SK-N-SH (cell line): ENCODE results near the gene MINDY4. TPM values are rescaled to one million over a fixed set of nuclear protein-coding genes. Genes with fewer than 3 reads are reported as not detected.

ENCODE experiments used
- CTCF ChIA-PET: fragments of 300-600, 350-600 bp; formaldehyde crosslinking; extraction: SDS; loops from one replicate; lab custom pipeline; 2021; lab: Yijun Ruan, JAX
- POLR2A ChIA-PET: fragments of 350-600 bp; sonication (Branson Sonifier 250); formaldehyde crosslinking; extraction: SDS; loops from one replicate; lab custom pipeline; 2020; ENCODE audit warnings: antibody characterized with exemption, inconsistent platforms; lab: Yijun Ruan, JAX
- DNase-seq: peaks from one replicate; pipeline ENCODE4 v3.0.0; 2012
- H2AFZ ChIP-seq: fragments of 200-600 bp; sonication (generic); 2 replicates; pipeline ENCODE4 v1.8.1; 2016; ENCODE audit warnings: antibody characterized with exemption, mild to moderate bottlenecking, low read depth
- H3F3A ChIP-seq: fragments of 200-600 bp; sonication (generic); replicated peaks from 2 replicates; pipeline ENCODE3; 2016; ENCODE audit warnings: antibody characterized with exemption, mild to moderate bottlenecking; ENCODE audit not compliant: insufficient read depth
- H3K27ac ChIP-seq, 2 experiments: fragments of 200-500 bp in 1 of 2; fragments of 200-600 bp in 1 of 2; sonication (Bioruptor generic) in 1 of 2; sonication (generic), shearing (Covaris generic) in 1 of 2; 2 replicates each; pipeline versions ENCODE4 v1.5.1 to v1.6.1; 2014 to 2016; ENCODE audit warnings: low read depth in 2 of 2, inconsistent platforms in 1 of 2, low read length in 1 of 2, mild to moderate bottlenecking in 1 of 2, mixed read lengths in 1 of 2
- H3K27me3 ChIP-seq: fragments of 200-600 bp; sonication (generic), shearing (Covaris generic); 2 replicates; pipeline ENCODE4 v1.6.1; 2016; ENCODE audit warnings: mixed run types; ENCODE audit not compliant: insufficient read depth
- H3K36me3 ChIP-seq, 2 experiments: fragments of 200-500 bp in 1 of 2; fragments of 200-600 bp in 1 of 2; sonication (Bioruptor generic) in 1 of 2; sonication (generic) in 1 of 2; replicated peaks in 1 of 2; 2 replicates each; pipeline versions ENCODE3 to v1.5.1; 2014 to 2016; ENCODE audit warnings: low read length in 1 of 2, mild to moderate bottlenecking in 1 of 2; ENCODE audit not compliant: insufficient read depth in 2 of 2, control insufficient read depth in 1 of 2
- H3K4me1 ChIP-seq, 2 experiments: fragments of 200-500 bp in 1 of 2; fragments of 200-600 bp in 1 of 2; sonication (Bioruptor generic) in 1 of 2; sonication (generic), shearing (Covaris generic) in 1 of 2; 2 replicates each; pipeline versions ENCODE4 v1.5.1 to v1.6.1; 2014 to 2016; ENCODE audit warnings: low read depth in 1 of 2, low read length in 1 of 2, mixed run types in 1 of 2; ENCODE audit not compliant: insufficient read depth in 2 of 2, control insufficient read depth in 1 of 2
- H3K4me2 ChIP-seq: fragments of 200-600 bp; sonication (generic), shearing (Covaris generic); 2 replicates; pipeline ENCODE4 v1.6.1; 2017; ENCODE audit warnings: mixed run types
- H3K4me3 ChIP-seq, 2 experiments: fragments of 200-500 bp in 1 of 2; fragments of 200-600 bp in 1 of 2; sonication (Bioruptor generic) in 1 of 2; sonication (generic), shearing (Covaris generic) in 1 of 2; 2 replicates each; pipeline versions ENCODE4 v1.5.1 to v1.8.1; 2014 to 2016; ENCODE audit warnings: low read depth in 2 of 2, inconsistent platforms in 1 of 2, low read length in 1 of 2, mild to moderate bottlenecking in 1 of 2, mixed read lengths in 1 of 2, moderate library complexity in 1 of 2
- H3K79me2 ChIP-seq: fragments of 200-600 bp; sonication (generic); 2 replicates; pipeline ENCODE4 v1.8.1; 2017; ENCODE audit warnings: mild to moderate bottlenecking; ENCODE audit not compliant: insufficient read depth
- H3K9ac ChIP-seq: fragments of 200-600 bp; sonication (generic); 2 replicates; pipeline ENCODE4 v1.6.1; 2017; ENCODE audit warnings: mixed run types
- H3K9me2 ChIP-seq: fragments of 200-600 bp; sonication (generic); 2 replicates; pipeline ENCODE4 v1.6.1; 2017; ENCODE audit warnings: mixed run types
- H3K9me3 ChIP-seq: fragments of 200-600 bp; sonication (generic); 2 replicates; pipeline ENCODE4 v1.6.1; 2017; ENCODE audit warnings: mixed run types, mild to moderate bottlenecking, moderate library complexity
- H4K20me1 ChIP-seq: fragments of 200-600 bp; sonication (generic); 2 replicates; pipeline ENCODE4 v1.6.1; 2017; ENCODE audit warnings: mild to moderate bottlenecking, mixed run types; ENCODE audit not compliant: insufficient read depth
- IRF3 ChIP-seq: fragments of 150-350 bp; IDR thresholded peaks from 2 replicates; pipeline ENCODE4 v1.6.1; 2016; ENCODE audit warnings: mild to moderate bottlenecking, low read depth, low read length
- JUND ChIP-seq: IDR thresholded peaks from 2 replicates; pipeline ENCODE4 v1.4.0; 2012
- MXI1 ChIP-seq: IDR thresholded peaks from 2 replicates; pipeline ENCODE4 v1.6.1; 2012; ENCODE audit warnings: mild to moderate bottlenecking, low read depth, low read length, improper control_type of control experiment
- NRF1 ChIP-seq: IDR thresholded peaks from 2 replicates; pipeline ENCODE4 v1.6.1; 2012; ENCODE audit warnings: low read depth, mild to moderate bottlenecking, low read length
- RFX5 ChIP-seq: IDR thresholded peaks from 2 replicates; pipeline ENCODE4 v1.6.1; 2012; ENCODE audit warnings: mild to moderate bottlenecking, improper control_type of control experiment, low read length
- TCF12 ChIP-seq: IDR thresholded peaks from 2 replicates; pipeline ENCODE4 v1.4.0; 2012
- WGBS: methylation state at CpG from one replicate; pipeline ENCODE4 v1.1.6; 2017; ENCODE audit warnings: low lambda C conversion rate; 5-methylcytosine and 5-hydroxymethylcytosine counted together
- polyA plus RNA-seq, 3 experiments: library from polyadenylated mRNA; depleted of rRNA; stranded (reverse); fragments of >200 nt; gene quantifications; 2 replicates each; pipeline ENCODE4 v1.2.3, GENCODE V29; 2012

Gene MINDY4
- polyA plus RNA-seq, 1 of the 3 experiments (the other 2 are of a cell fraction): 1.8 TPM

GRCh38 chr7:30912986-30913811, 142.0 kb downstream of the MINDY4 start (continued):
- TF ChIP-seq IRF3: no peak
- TF ChIP-seq MXI1: peak; percentile 81; the same call in 1 of the 2 replicates
- TF ChIP-seq JUND: no peak

GRCh38 chr7:30913821-30914515, 142.8 kb downstream of the MINDY4 start:
- ChIA-PET POLR2A (interaction anchor here (0.6 kb wide), 2 partner anchors 9 to 49 kb away, joined by 3 to 4 read pairs; no protein-coding TSS in a partner anchor), CTCF (interaction anchor here (0.8 to 10.9 kb wide), 6 partner anchors 17 to 220 kb away, joined by 3 to 84 read pairs (median 4); no protein-coding TSS in a partner anchor)
- TF ChIP-seq RFX5: no peak
- TF ChIP-seq JUND: no peak
- Histone ChIP-seq H3K27me3 (no peaks in the 10 kb centered on the region), H3K9me2 (no peaks in the 10 kb centered on the region), H3K9me3 (no peaks in the 10 kb centered on the region), H3K36me3 (no peaks in the 10 kb centered on the region), H3K4me2 (peak overlapping the region; percentile 24), H4K20me1 (no peaks in the 10 kb centered on the region), H2AFZ (no peak overlapping the region), H3K27ac (peak overlapping the region; percentile 37 to 86; a peak in 3 of 4 replicates), H3K9ac (no peak overlapping the region), H3K4me3 (peak overlapping the region in 1 of 2 experiments; percentile 6; a peak in 1 of 4 replicates), H3K4me1 (peaks cover 7 to 81% of the 10 kb centered on the region in 2 experiments; a peak in 2 of 4 replicates), H3K79me2 (no peaks in the 10 kb centered on the region), H3F3A (no peaks in the 10 kb centered on the region)
- no peak for DNase-seq
- WGBS: 95% methylated on average over 16 of the region's 16 CpGs

GRCh38 chr7:30914596-30914995, 143.4 kb downstream of the MINDY4 start:
- peak overlapping the region; percentile 24 for H3K4me2 ChIP-seq
- H3K9me3 ChIP-seq: no peaks in the 10 kb centered on the region

More at GRCh38 chr7:30914596-30914995, 143.4 kb downstream of the MINDY4 start:
- no peaks in the 10 kb centered on the region for H3K36me3 ChIP-seq
- no peak overlapping the region for H3K4me3 ChIP-seq
- WGBS: 48% methylated on average over 3 of the region's 4 CpGs
- POLR2A ChIA-PET: no interaction called here
- H3K9ac ChIP-seq: no peak overlapping the region; the same call in 1 of the 2 replicates
- no peak overlapping the region for H2AFZ ChIP-seq
- CTCF ChIA-PET: interaction anchor here (0.8 to 10.9 kb wide), 6 partner anchors 24 to 220 kb away, joined by 3 to 84 read pairs (median 4); no protein-coding TSS in a partner anchor
- no peak for DNase-seq
- H3K27me3 ChIP-seq: no peaks in the 10 kb centered on the region
- no peaks in the 10 kb centered on the region for H3K79me2 ChIP-seq
- no peaks in the 10 kb centered on the region for H4K20me1 ChIP-seq
- H3F3A ChIP-seq: no peaks in the 10 kb centered on the region
- no peaks in the 10 kb centered on the region for H3K9me2 ChIP-seq
- H3K27ac ChIP-seq: peak overlapping the region; percentile 50 to 86
- peaks cover 7 to 76% of the 10 kb centered on the region in 2 experiments; a peak in 2 of 4 replicates for H3K4me1 ChIP-seq
- no peak for TF ChIP-seq NRF1
- TF ChIP-seq TCF12: peak; percentile 29; the same call in 1 of the 2 replicates
